Mammary epithelial cell (primary cell): ENCODE data around the gene ADAM22.

Experiments
- CTCF ChIP-seq, 2 donors: IDR thresholded peaks in 1 of 2; conservative IDR thresholded peaks in 1 of 2; 2 replicates each; pipeline ENCODE4 v1.5.1; 2011 to 2012; ENCODE audit warnings: inconsistent platforms in 2 of 2, low read length in 2 of 2, mild to moderate bottlenecking in 2 of 2, control low read depth in 1 of 2, low read depth in 1 of 2; ENCODE audit not compliant: insufficient read depth in 1 of 2; ENCODE audit errors: extremely low read depth in 1 of 2
- EZH2 ChIP-seq: IDR thresholded peaks from 2 replicates; pipeline ENCODE4 v1.6.1; 2012; ENCODE audit warnings: low read length, inconsistent platforms, borderline replicate concordance

GRCh38 chr7:88046839-88047573, 113.0 kb downstream of the ADAM22 start:
- TF ChIP-seq CTCF (conservative IDR thresholded peaks at IDR 0.05 in 1 of 2, IDR thresholded peaks at IDR 0.05 in 1 of 2; ENCODE audit: extremely low read depth in 1 of 2, insufficient read depth in 1 of 2, low read depth in 1 of 2, low read length in 2 of 2) (no peak), EZH2 (no peak)
